WI38 (cell line): Measurements from ENCODE around the gene TMEM89.
A peak's percentile ranks its signal among the peaks of the same experiment; 100 is the strongest.

ENCODE experiments used
- H3K4me3 ChIP-seq: 2 replicates; pipeline ENCODE4 v1.5.1; 2011; ENCODE audit warnings: low read depth, mild to moderate bottlenecking, control low read depth, low read length
- TF ChIP-seq, protein P1 (sequence below): IDR thresholded peaks from 2 replicates; pipeline ENCODE4 v1.5.1; 2012; ENCODE audit warnings: low read depth, mild to moderate bottlenecking, control low read depth, low read length

Gene TMEM89

GRCh38 chr3:48642605-48643004 lies 21.0 kb upstream of the TMEM89 start:
- H3K4me3 ChIP-seq: no peak overlapping the region
- TF ChIP-seq, protein P1, sequence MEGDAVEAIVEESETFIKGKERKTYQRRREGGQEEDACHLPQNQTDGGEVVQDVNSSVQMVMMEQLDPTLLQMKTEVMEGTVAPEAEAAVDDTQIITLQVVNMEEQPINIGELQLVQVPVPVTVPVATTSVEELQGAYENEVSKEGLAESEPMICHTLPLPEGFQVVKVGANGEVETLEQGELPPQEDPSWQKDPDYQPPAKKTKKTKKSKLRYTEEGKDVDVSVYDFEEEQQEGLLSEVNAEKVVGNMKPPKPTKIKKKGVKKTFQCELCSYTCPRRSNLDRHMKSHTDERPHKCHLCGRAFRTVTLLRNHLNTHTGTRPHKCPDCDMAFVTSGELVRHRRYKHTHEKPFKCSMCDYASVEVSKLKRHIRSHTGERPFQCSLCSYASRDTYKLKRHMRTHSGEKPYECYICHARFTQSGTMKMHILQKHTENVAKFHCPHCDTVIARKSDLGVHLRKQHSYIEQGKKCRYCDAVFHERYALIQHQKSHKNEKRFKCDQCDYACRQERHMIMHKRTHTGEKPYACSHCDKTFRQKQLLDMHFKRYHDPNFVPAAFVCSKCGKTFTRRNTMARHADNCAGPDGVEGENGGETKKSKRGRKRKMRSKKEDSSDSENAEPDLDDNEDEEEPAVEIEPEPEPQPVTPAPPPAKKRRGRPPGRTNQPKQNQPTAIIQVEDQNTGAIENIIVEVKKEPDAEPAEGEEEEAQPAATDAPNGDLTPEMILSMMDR: no peak

DNA sequence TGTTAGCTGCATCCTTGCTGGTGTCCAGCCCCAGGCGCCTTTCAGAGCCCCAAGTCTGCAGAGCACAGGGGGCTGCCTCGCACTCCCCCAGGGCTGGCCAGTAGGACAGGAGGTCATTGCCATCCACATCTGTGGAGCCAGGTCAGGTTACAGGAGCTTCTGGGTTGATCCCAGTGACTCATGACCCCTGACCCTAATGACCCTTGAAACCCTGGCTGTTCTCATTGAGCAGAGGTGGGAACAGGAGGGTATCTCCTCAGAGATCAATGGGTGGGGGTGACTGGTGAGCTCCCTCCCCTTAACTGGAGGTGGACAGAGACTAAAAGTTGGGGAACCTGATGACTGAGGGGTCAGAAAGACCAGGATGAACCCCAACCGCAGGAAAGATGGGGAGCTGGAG lies 19.8 kb upstream of the TMEM89 start:
- TF ChIP-seq, protein P1: no peak
- no peak overlapping the region for H3K4me3 ChIP-seq

DNA sequence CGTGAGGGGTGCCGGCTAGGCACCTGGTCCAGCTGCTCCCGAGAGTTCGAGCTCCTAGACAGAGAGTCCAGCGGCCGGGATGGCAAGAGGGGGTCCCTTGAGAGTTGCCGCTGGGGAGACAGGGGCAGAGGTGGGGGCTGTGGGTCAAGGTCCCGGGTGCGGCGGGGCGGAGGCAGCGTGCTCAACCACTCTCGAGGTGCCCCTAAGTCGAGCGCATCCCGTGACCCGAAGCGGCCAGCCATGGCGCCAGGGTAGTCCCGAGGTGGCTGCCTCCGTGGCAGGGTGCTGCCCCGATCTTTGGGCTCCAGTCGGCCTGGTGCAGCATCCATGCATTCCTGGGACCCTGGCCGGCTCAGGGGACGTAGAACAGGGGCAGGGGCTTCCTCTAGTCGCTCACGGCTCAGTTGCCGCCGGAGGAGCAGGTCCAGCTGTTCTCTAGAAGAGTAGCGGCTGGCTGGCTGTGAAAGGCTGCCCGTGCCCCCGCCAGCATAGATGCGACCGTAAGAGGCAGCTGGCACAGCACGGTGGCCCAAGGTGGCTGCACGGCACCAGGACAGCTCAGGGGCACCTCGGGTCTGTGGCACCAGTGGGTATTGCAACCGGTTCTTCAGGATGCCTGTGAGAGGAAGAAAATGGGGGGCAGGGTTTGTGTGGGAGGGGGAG lies 18.5 kb upstream of the TMEM89 start:
- TF ChIP-seq, protein P1: no peak

DNA sequence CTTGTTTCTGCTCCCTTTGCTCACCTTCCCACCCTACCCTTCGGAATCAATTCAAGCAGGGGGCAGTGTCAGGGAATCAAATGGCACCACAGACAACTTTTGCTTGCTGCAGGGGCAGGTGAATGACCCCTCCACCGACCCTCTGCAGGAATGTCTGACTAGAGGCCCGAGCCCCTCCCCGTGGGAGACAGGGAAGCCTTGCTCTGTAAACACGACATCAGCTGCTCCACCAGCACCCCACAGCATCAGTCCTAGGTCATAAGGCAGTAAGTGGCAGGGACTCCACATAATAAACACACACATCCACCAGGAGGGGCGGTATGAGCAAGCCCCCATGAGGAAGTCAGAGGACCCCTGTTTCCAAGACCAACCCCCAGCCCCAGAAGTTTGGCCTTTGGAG lies 15.7 kb upstream of the TMEM89 start:
- TF ChIP-seq, protein P1: no peak
- H3K4me3 ChIP-seq: no peak overlapping the region

More for the DNA sequence above, 18.5 kb upstream of the TMEM89 start:
- H3K4me3 ChIP-seq: no peak overlapping the region

GRCh38 chr3:48636149-48636655 lies 14.6 kb upstream of the TMEM89 start:
- TF ChIP-seq, protein P1: no peak
- H3K4me3 ChIP-seq: peak overlapping the region; percentile 94

DNA sequence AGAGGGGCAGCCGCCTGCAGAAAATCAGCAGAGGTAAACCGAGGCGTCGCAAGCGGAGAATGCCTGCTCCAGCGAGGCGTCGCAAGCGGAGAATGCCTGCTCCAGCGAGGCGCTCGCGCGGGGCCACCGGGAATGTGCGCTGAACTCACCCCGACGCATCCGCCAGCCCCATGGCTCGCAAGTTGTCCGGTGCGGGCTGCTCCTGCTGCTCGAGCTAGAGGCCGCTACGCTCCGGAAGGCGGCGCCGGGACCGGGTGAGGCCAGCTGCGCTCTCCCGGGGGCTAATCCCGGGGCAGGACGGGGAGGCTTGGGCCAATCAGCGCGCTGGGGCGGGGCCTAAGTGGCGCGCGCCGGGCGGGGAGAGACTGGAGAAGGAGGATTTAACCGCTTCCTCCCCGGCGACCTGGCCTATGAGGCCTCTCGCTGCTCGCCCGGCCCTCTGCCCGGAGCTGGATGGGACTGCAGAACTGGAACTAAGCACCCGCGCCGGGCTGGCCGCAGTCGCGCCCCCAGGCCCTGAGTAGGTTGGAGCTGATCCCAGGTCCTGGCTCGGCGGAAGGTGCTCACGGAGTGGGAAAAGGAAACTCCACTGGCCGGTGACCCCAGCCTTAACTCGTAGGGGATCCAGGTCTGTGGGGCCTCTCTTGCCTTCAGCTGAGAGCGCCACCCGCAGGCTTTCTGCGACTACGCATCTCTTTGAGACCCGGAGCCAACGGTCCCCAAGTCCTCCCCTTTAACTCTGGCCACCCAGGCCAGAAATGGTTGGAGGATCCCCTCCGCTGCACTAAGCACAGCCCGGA lies 13.9 kb upstream of the TMEM89 start, which contains the start of gene SLC26A6:
SLC26A6 (minus strand) TSS at position 240 of the 800 bp plus-strand sequence; CDS start at position 172, 68 bp downstream.
- TF ChIP-seq, protein P1: peak; percentile 51

More for the DNA sequence above, 13.9 kb upstream of the TMEM89 start, which contains the start of gene SLC26A6:
- H3K4me3 ChIP-seq: peak within 1 kb of the TSS; percentile 94
